Peyer's patch (tissue), 4 donors: ENCODE results near the gene CLEC5A. TPM values are rescaled to one million over a fixed set of nuclear protein-coding genes. Genes with fewer than 3 reads are reported as not detected.
A peak's percentile ranks its signal among the peaks of the same experiment; 100 is the strongest.

Source experiments
- DNase-seq, 3 donors: peaks; one replicate each; pipeline ENCODE4 v3.0.0-alpha.2; 2017 to 2019
- H3K27ac ChIP-seq, 4 donors: fragments of 200-600 bp; sonication (generic); one replicate each; pipeline ENCODE4 v1.5.1; 2016 to 2019
- H3K27me3 ChIP-seq, 2 donors: fragments of 200-600 bp; sonication (generic); one replicate each; pipeline ENCODE4 v1.5.1; 2019
- H3K36me3 ChIP-seq, 3 donors: fragments of 200-600 bp; sonication (generic); one replicate each; pipeline ENCODE4 v1.5.1; 2016 to 2019
- H3K4me1 ChIP-seq, 4 donors: fragments of 200-600 bp; sonication (generic); one replicate each; pipeline ENCODE4 v1.5.1; 2016 to 2019
- H3K4me3 ChIP-seq, 4 donors: fragments of 200-600 bp; sonication (generic); 1 replicate in 3 of 4; 2 replicates in 1 of 4; pipeline ENCODE4 v1.5.1; 2016 to 2019; ENCODE audit warnings: mild to moderate bottlenecking in 1 of 4
- H3K9me3 ChIP-seq, 4 donors: fragments of 200-600 bp; sonication (generic); one replicate each; pipeline ENCODE4 v1.5.1; 2016 to 2019; ENCODE audit warnings: mild to moderate bottlenecking in 1 of 4
- CTCF ChIP-seq, 6 experiments: fragments of 450-650 bp in 4 of 6; fragments of 200-600 bp in 2 of 6; sonication (generic) in 1 of 6; IDR thresholded peaks; one replicate each; pipeline ENCODE4 v1.5.1; 2017 to 2019; ENCODE audit warnings: antibody characterized with exemption in 6 of 6, mild to moderate bottlenecking in 3 of 6, moderate library complexity in 1 of 6
- POLR2A ChIP-seq, 2 donors: fragments of 450-650 bp; IDR thresholded peaks; one replicate each; pipeline ENCODE4 v1.5.1; 2017; ENCODE audit warnings: antibody characterized with exemption in 2 of 2, mild to moderate bottlenecking in 2 of 2, moderate library complexity in 2 of 2
- total RNA-seq, 4 donors: library from RNA; depleted of rRNA; stranded (reverse); fragments of >200 nt; gene quantifications; one replicate each; pipeline ENCODE4 v1.1.0, GENCODE V29; 2016

CLEC5A gene
- total RNA-seq, 4 donors from 2014 or later, result not detected

DNA sequence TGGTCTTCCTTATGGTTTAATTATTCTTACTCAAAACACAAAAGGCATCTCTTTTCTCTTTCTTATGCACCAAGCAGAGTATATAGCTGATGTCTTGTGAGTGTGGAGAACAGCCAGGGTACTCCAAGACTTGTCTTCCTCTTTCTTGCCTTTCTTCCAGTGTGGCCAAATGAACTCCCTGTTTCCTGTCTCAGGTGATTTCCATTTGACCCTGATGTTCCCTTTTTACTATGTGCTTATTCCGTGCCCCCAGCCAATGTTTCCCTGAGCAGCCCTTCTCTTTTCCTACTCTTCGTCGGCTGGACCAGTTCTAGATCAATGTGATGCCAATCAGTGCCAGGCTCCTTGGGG, 18.0 kb downstream of the CLEC5A start:
- no peaks in the 10 kb centered on the region for H3K9me3 ChIP-seq
- H3K4me1 ChIP-seq, result no peaks in the 10 kb centered on the region
- no peak overlapping the region for H3K27ac ChIP-seq
- no peaks in the 10 kb centered on the region for H3K27me3 ChIP-seq
- TF ChIP-seq POLR2A (IDR thresholded peaks at IDR 0.05) (no peak), CTCF (IDR thresholded peaks at IDR 0.05) (no peak)
- H3K36me3 ChIP-seq, result no peaks in the 10 kb centered on the region
- H3K4me3 ChIP-seq, result no peak overlapping the region
- no peak for DNase-seq

DNA sequence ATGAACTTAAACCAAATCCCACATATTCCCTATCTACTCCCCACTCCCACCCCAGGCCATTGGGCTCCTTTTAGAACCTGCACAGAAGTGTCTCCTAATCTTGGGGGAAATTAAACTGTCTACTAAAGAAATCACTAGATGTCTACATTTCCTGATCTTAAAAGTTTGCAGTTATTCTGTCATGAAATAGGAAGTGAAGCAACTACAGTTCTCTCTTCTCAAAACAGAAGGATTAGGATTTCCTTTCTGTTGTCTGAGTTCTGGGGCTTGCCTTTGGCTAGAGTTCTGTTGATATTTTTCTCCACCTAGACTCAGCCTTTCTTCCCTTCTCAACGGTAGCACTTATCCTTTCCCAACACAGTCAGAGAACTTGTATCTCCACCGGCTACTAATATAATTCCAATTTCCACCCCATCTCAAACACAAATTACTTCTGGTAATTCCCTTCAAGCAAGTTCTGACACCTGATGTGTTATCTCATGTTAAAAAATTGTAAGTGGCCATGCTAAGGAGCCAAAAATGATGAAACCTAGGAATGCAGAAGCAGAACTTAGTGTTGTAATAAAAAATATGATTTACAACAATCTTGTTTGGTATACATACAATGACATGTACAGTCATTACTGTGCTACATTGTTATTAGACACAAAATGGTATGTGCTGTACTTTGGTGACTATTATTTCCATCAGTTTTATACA, 18.5 kb downstream of the CLEC5A start:
- H3K27me3 ChIP-seq, result no peaks in the 10 kb centered on the region
- H3K9me3 ChIP-seq, result no peaks in the 10 kb centered on the region
- no peak overlapping the region for H3K4me3 ChIP-seq
- no peak for DNase-seq
- H3K4me1 ChIP-seq, result no peaks in the 10 kb centered on the region
- TF ChIP-seq POLR2A (IDR thresholded peaks at IDR 0.05) (no peak), CTCF (IDR thresholded peaks at IDR 0.05) (no peak)
- H3K36me3 ChIP-seq, result no peaks in the 10 kb centered on the region
- no peak overlapping the region for H3K27ac ChIP-seq

GRCh38 chr7:141920281-141920680, 26.5 kb downstream of the CLEC5A start:
- Histone ChIP-seq H3K4me3 (no peak overlapping the region), H3K9me3 (no peaks in the 10 kb centered on the region), H3K4me1 (no peaks in the 10 kb centered on the region), H3K27ac (no peak overlapping the region), H3K27me3 (no peaks in the 10 kb centered on the region), H3K36me3 (no peaks in the 10 kb centered on the region)
- no peak for DNase-seq
- TF ChIP-seq CTCF (IDR thresholded peaks at IDR 0.05), result no peak
- TF ChIP-seq POLR2A (IDR thresholded peaks at IDR 0.05), result no peak

GRCh38 chr7:141916099-141916498, 30.7 kb downstream of the CLEC5A start, which contains the start of gene OR9A4:
Gene OR9A4, plus strand, starts transcription at chr7:141916399. Its CDS starts 2,477 bp downstream, at chr7:141918876.
- no peak within 1 kb of the TSS for H3K4me3 ChIP-seq
- no peaks in the 10 kb centered on the region for H3K4me1 ChIP-seq
- no peak for DNase-seq
- H3K27me3 ChIP-seq, result no peaks in the 10 kb centered on the region
- TF ChIP-seq POLR2A (IDR thresholded peaks at IDR 0.05), result no peak
- no peak for TF ChIP-seq CTCF (IDR thresholded peaks at IDR 0.05)
- H3K36me3 ChIP-seq, result no peaks in the 10 kb centered on the region
- H3K27ac ChIP-seq, result no peak within 1 kb of the TSS
- H3K9me3 ChIP-seq, result no peaks in the 10 kb centered on the region

DNA sequence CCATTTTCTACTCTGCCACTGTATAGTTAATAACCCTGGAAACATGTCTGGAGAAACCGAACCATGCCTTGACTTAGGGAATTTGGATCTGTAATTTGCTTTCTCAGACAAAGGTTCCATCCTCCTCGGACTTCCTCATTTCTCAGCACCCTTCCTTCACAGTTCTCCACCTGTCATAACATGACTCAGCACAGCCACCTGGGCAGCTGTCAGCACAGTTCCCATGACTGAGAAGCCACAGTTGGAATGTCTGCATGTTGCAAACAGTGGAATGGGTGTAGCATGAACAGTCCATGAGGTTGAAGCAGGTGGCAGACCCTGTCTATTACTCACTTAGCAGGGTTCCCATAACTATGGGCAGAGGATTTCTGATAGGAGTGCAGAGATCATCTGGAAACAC, 31.2 kb downstream of the CLEC5A start:
- Histone ChIP-seq H3K4me3 (no peak overlapping the region), H3K4me1 (no peaks in the 10 kb centered on the region), H3K27ac (no peak overlapping the region), H3K36me3 (no peaks in the 10 kb centered on the region), H3K9me3 (no peaks in the 10 kb centered on the region), H3K27me3 (no peaks in the 10 kb centered on the region)
- TF ChIP-seq CTCF (IDR thresholded peaks at IDR 0.05) (no peak), POLR2A (IDR thresholded peaks at IDR 0.05) (no peak)
- peak in 1 of 3 donors; percentile 49 for DNase-seq

DNA sequence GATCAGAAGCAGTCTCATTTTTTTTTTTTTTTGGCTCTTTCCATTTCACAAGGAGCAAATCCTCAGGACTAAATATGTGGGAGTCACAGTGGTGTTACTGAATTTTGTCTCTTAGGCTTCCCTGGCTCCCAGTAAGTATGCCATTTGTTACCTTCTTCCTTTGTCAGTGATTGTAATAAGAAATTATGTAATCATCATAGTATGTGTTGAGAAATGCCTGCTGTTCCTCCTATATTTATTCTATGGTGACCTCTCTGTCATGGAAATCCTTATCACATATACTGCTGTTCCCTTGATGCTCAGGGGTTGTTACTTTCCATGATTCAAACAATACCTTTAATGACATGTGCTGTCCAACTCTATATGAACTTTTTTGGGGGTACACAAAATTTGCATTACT, 35.4 kb downstream of the CLEC5A start:
- no peak for TF ChIP-seq POLR2A (IDR thresholded peaks at IDR 0.05)
- TF ChIP-seq CTCF (IDR thresholded peaks at IDR 0.05), result no peak
- no peak for DNase-seq

More for the DNA sequence above, 35.4 kb downstream of the CLEC5A start:
- H3K4me3 ChIP-seq, result no peak overlapping the region
- no peaks in the 10 kb centered on the region for H3K4me1 ChIP-seq
- H3K36me3 ChIP-seq, result no peaks in the 10 kb centered on the region
- H3K27ac ChIP-seq, result no peak overlapping the region
- H3K9me3 ChIP-seq, result no peaks in the 10 kb centered on the region
- H3K27me3 ChIP-seq, result no peaks in the 10 kb centered on the region
